ENCODE results near the gene MFAP4.

Gene MFAP4

DNA sequence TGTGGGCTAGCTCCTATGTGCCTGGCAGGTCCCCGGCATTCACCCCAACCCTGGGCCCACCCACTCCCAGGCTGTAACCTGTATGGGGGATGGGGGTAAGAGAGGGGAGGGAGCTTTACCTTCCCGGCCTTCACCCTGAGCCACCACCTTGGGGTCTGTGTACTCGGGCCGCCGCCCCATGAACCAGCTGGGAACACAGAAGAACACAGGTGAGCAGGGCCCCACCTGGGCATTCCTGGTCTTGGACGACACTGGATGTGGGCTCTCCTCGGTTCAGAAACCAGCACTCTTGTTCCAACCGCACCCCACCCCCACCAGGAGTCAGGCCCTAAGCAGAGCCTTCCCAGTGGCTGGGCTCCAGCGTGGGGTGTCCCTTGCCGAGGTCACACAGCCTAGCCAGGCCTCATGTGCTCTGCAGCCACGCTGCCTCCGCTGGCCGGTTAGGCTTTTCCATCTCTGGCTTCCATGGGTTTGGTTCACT lies 43.3 kb downstream of the MFAP4 start:
- Histone ChIP-seq H2AFZ (ENCODE audit: low read length) (no peak overlapping the region), H3K27ac (ENCODE audit: low read length) (no peak overlapping the region), H3F3A (ENCODE audit: insufficient read depth, low read length) (no peaks in the 10 kb centered on the region), H3K4me2 (ENCODE audit: low read depth, low read length) (no peak overlapping the region), H3K36me3 (replicated peaks; ENCODE audit: insufficient read depth, low read length) (no peaks in the 10 kb centered on the region), H3K9ac (ENCODE audit: low read length) (no peak overlapping the region), H4K20me1 (ENCODE audit: insufficient read depth, low read length) (no peaks in the 10 kb centered on the region), H3K9me3 (replicated peaks; ENCODE audit: insufficient read depth, low read length) (no peaks in the 10 kb centered on the region), H3K4me1 (ENCODE audit: low read length) (no peaks in the 10 kb centered on the region), H3K9me2 (replicated peaks; ENCODE audit: insufficient read depth, low read length) (no peaks in the 10 kb centered on the region), H3K27me3 (replicated peaks; ENCODE audit: insufficient read depth, low read length) (no peaks in the 10 kb centered on the region), H3K4me3 (ENCODE audit: low read length) (no peak overlapping the region), H3K79me2 (ENCODE audit: low read length) (no peaks in the 10 kb centered on the region)
- no peak for TF ChIP-seq EZH2 (optimal IDR thresholded peaks at IDR 0.05; ENCODE audit: low read depth, low read length)
- TF ChIP-seq, protein P1, sequence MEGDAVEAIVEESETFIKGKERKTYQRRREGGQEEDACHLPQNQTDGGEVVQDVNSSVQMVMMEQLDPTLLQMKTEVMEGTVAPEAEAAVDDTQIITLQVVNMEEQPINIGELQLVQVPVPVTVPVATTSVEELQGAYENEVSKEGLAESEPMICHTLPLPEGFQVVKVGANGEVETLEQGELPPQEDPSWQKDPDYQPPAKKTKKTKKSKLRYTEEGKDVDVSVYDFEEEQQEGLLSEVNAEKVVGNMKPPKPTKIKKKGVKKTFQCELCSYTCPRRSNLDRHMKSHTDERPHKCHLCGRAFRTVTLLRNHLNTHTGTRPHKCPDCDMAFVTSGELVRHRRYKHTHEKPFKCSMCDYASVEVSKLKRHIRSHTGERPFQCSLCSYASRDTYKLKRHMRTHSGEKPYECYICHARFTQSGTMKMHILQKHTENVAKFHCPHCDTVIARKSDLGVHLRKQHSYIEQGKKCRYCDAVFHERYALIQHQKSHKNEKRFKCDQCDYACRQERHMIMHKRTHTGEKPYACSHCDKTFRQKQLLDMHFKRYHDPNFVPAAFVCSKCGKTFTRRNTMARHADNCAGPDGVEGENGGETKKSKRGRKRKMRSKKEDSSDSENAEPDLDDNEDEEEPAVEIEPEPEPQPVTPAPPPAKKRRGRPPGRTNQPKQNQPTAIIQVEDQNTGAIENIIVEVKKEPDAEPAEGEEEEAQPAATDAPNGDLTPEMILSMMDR (IDR thresholded peaks at IDR 0.05; ENCODE audit: low read length), result no peak
- no peak for TF ChIP-seq EZH2phosphoT487 (IDR thresholded peaks at IDR 0.05; ENCODE audit: low read length)
- DNase-seq, result no peak

DNA sequence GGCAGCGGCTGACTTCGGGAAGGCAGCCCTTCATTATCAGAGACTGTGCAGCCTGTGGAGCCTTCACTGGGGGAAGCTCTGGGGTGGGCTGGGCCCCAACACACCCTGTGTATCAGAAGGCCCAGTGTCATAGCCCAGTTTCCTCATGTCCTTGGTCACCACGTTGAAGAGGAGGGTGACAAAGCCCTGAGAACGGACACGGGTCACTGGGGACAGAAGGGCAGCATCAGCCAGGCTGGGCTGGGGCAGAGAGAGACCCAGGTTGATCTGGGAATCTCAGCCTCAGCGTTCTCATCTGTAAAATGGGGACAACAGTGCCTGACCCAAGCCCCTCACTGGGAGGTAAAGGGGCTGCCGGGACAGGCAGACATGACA lies 43.7 kb downstream of the MFAP4 start:
- Histone ChIP-seq H3K4me1 (ENCODE audit: low read length) (no peaks in the 10 kb centered on the region), H3K4me2 (ENCODE audit: low read depth, low read length) (no peak overlapping the region), H3K4me3 (ENCODE audit: low read length) (no peak overlapping the region), H4K20me1 (ENCODE audit: insufficient read depth, low read length) (no peaks in the 10 kb centered on the region), H3K9me2 (replicated peaks; ENCODE audit: insufficient read depth, low read length) (no peaks in the 10 kb centered on the region), H3K27ac (ENCODE audit: low read length) (no peak overlapping the region), H3K9me3 (replicated peaks; ENCODE audit: insufficient read depth, low read length) (no peaks in the 10 kb centered on the region), H3K79me2 (ENCODE audit: low read length) (no peaks in the 10 kb centered on the region), H3K9ac (ENCODE audit: low read length) (no peak overlapping the region), H3F3A (ENCODE audit: insufficient read depth, low read length) (no peaks in the 10 kb centered on the region), H2AFZ (ENCODE audit: low read length) (no peak overlapping the region), H3K36me3 (replicated peaks; ENCODE audit: insufficient read depth, low read length) (no peaks in the 10 kb centered on the region), H3K27me3 (replicated peaks; ENCODE audit: insufficient read depth, low read length) (no peaks in the 10 kb centered on the region)
- TF ChIP-seq EZH2phosphoT487 (IDR thresholded peaks at IDR 0.05; ENCODE audit: low read length), result no peak
- TF ChIP-seq, protein P1 (IDR thresholded peaks at IDR 0.05; ENCODE audit: low read length), result no peak
- TF ChIP-seq EZH2 (optimal IDR thresholded peaks at IDR 0.05; ENCODE audit: low read depth, low read length), result no peak
- no peak for DNase-seq

DNA sequence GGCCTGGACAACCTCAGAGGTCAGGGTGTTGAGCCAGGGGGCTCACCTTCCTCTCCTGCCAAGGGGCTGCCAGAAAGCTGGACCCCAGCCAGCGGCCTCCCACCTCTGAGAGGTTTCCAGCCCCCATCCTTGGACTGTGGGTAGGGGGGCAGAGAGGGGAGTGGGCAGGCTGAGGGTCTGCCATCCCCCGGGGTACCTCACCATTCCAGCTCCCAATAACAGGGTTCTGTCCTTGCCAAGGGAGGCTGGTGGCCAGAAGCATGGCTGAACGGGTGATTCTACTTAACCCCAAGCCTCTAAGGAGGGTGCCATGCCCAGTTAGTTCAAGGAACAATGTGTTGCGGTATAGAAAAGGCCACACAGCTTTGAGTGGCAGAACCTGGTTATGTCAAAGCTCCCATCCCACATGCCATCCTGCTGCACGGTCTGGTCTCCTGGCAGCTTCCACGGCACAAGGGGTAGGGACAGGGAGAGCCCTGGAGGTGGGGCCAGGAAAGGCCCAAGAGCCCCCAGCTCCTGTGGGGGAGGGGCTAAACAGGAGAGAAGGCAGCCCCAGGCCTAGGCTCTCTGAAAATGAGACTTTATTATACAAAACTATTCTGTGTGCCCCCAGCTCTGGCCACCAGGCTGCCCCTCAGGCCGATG lies 44.3 kb downstream of the MFAP4 start:
- no peaks in the 10 kb centered on the region for H4K20me1 ChIP-seq (ENCODE audit: insufficient read depth, low read length)
- no peak overlapping the region for H3K9ac ChIP-seq (ENCODE audit: low read length)
- H3K27me3 ChIP-seq (replicated peaks; ENCODE audit: insufficient read depth, low read length), result no peaks in the 10 kb centered on the region
- H3K4me1 ChIP-seq (ENCODE audit: low read length), result no peaks in the 10 kb centered on the region
- no peak overlapping the region for H3K27ac ChIP-seq (ENCODE audit: low read length)
- H3K36me3 ChIP-seq (replicated peaks; ENCODE audit: insufficient read depth, low read length), result no peaks in the 10 kb centered on the region
- no peak for DNase-seq
- H3K9me2 ChIP-seq (replicated peaks; ENCODE audit: insufficient read depth, low read length), result no peaks in the 10 kb centered on the region
- H3K79me2 ChIP-seq (ENCODE audit: low read length), result no peaks in the 10 kb centered on the region
- no peaks in the 10 kb centered on the region for H3F3A ChIP-seq (ENCODE audit: insufficient read depth, low read length)
- H3K9me3 ChIP-seq (replicated peaks; ENCODE audit: insufficient read depth, low read length), result no peaks in the 10 kb centered on the region
- H3K4me2 ChIP-seq (ENCODE audit: low read depth, low read length), result no peak overlapping the region
- no peak overlapping the region for H2AFZ ChIP-seq (ENCODE audit: low read length)
- no peak for TF ChIP-seq EZH2 (optimal IDR thresholded peaks at IDR 0.05; ENCODE audit: low read depth, low read length)
- no peak for TF ChIP-seq EZH2phosphoT487 (IDR thresholded peaks at IDR 0.05; ENCODE audit: low read length)
- TF ChIP-seq, protein P1 (IDR thresholded peaks at IDR 0.05; ENCODE audit: low read length), result no peak
- H3K4me3 ChIP-seq (ENCODE audit: low read length), result no peak overlapping the region
